GM23338 (cell line): Measurements from ENCODE around the gene CNOT8. TPM values are rescaled to one million over a fixed set of nuclear protein-coding genes. Genes with fewer than 3 reads are reported as not detected.

Experiments
- ATAC-seq: fragments of 200-7000 bp; cut with Tn5 transposase; 3 replicates; pipeline ENCODE4 v1.9.1; 2020
- DNase-seq: peaks from one replicate; pipeline ENCODE4 v3.0.0-alpha.2; 2015; ENCODE audit warnings: low spot score
- H2AFZ ChIP-seq: fragments of 200-600 bp; sonication (generic); 2 replicates; pipeline ENCODE4 v1.8.0; 2016; ENCODE audit warnings: antibody characterized with exemption, mild to moderate bottlenecking, moderate library complexity
- H3F3A ChIP-seq: fragments of 200-600 bp; sonication (generic); replicated peaks from 2 replicates; pipeline ENCODE4 v1.8.0; 2017; ENCODE audit warnings: antibody characterized with exemption, mixed run types, low read depth
- H3K27ac ChIP-seq: fragments of 200-600 bp; sonication (generic); 2 replicates; pipeline ENCODE4 v1.6.1; 2016; ENCODE audit warnings: low read depth
- H3K27me3 ChIP-seq: fragments of 200-600 bp; sonication (generic); 2 replicates; pipeline ENCODE4 v1.8.0; 2016; ENCODE audit warnings: mild to moderate bottlenecking, mixed run types, moderate library complexity; ENCODE audit not compliant: insufficient read depth
- H3K36me3 ChIP-seq: fragments of 200-600 bp; sonication (generic); 2 replicates; pipeline ENCODE4 v1.8.0; 2016; ENCODE audit warnings: mild to moderate bottlenecking; ENCODE audit not compliant: insufficient read depth
- H3K4me1 ChIP-seq: fragments of 200-600 bp; sonication (generic); 2 replicates; pipeline ENCODE4 v1.8.0; 2016; ENCODE audit warnings: mild to moderate bottlenecking, moderate library complexity; ENCODE audit not compliant: insufficient read depth
- H3K4me2 ChIP-seq: fragments of 200-600 bp; sonication (generic); 2 replicates; pipeline ENCODE4 v1.7.1; 2017; ENCODE audit warnings: mixed run types
- H3K4me3 ChIP-seq: fragments of 200-600 bp; sonication (generic); 2 replicates; pipeline ENCODE4 v1.6.1; 2016; ENCODE audit warnings: mixed run types
- H3K79me2 ChIP-seq: fragments of 200-600 bp; sonication (generic); replicated peaks from 2 replicates; pipeline ENCODE4 v1.8.0; 2017; ENCODE audit warnings: mild to moderate bottlenecking; ENCODE audit not compliant: insufficient read depth
- H3K9me2 ChIP-seq: fragments of 200-600 bp; sonication (generic); 2 replicates; pipeline ENCODE4 v1.8.0; 2017; ENCODE audit not compliant: insufficient read depth
- H4K20me1 ChIP-seq: fragments of 200-600 bp; sonication (generic); replicated peaks from 2 replicates; pipeline ENCODE4 v1.8.0; 2017; ENCODE audit warnings: mild to moderate bottlenecking; ENCODE audit not compliant: insufficient read depth
- H3K27ac Mint-ChIP-seq: 2 replicates; pipeline ENCODE4 v1.8.0; 2020; ENCODE audit warnings: inconsistent platforms, mild to moderate bottlenecking, moderate library complexity, mixed read lengths
- H3K27me3 Mint-ChIP-seq: 3 replicates; pipeline ENCODE4 v1.8.0; 2022; ENCODE audit warnings: low read depth, mild to moderate bottlenecking, moderate library complexity, mixed read lengths, inconsistent platforms; ENCODE audit not compliant: insufficient read depth, poor library complexity
- H3K36me3 Mint-ChIP-seq: 3 replicates; pipeline ENCODE4 v1.8.0; 2021; ENCODE audit warnings: low read depth, mild to moderate bottlenecking, inconsistent platforms, moderate library complexity, mixed read lengths
- H3K4me1 Mint-ChIP-seq: 3 replicates; pipeline ENCODE4 v1.8.0; 2020; ENCODE audit warnings: mild to moderate bottlenecking, inconsistent platforms, mixed read lengths
- H3K4me3 Mint-ChIP-seq: 3 replicates; pipeline ENCODE4 v1.8.0; 2021; ENCODE audit warnings: moderate library complexity, mild to moderate bottlenecking, inconsistent platforms, mixed read lengths
- H3K9me3 Mint-ChIP-seq: 3 replicates; pipeline ENCODE4 v1.8.0; 2020; ENCODE audit warnings: moderate library complexity, mild to moderate bottlenecking, inconsistent platforms, mixed read lengths
- CREB1 ChIP-seq: fragments of 250-450 bp; sonication (Bioruptor Pico); IDR thresholded peaks from 2 replicates; pipeline ENCODE4 v1.5.0; 2020; ENCODE audit warnings: low read depth, mild to moderate bottlenecking, moderate library complexity
- EZH2 ChIP-seq: fragments of 200-600 bp; sonication (generic); IDR thresholded peaks from one replicate; pipeline ENCODE4 v1.8.0; 2017; ENCODE audit warnings: antibody characterized with exemption, mild to moderate bottlenecking, low read depth; ENCODE audit not compliant: unreplicated experiment
- EZH2phosphoT487 ChIP-seq: fragments of 200-600 bp; sonication (generic); IDR thresholded peaks from one replicate; pipeline ENCODE4 v1.8.1; 2018; ENCODE audit warnings: antibody characterized with exemption; ENCODE audit not compliant: unreplicated experiment
- JUNB ChIP-seq: IDR thresholded peaks from one replicate; pipeline ENCODE4 v1.6.1; 2016; ENCODE audit warnings: antibody characterized with exemption; ENCODE audit not compliant: unreplicated experiment
- NANOG ChIP-seq: IDR thresholded peaks from 2 replicates; pipeline ENCODE4 v1.6.1; 2016; ENCODE audit warnings: antibody characterized with exemption, borderline replicate concordance
- STAT1 ChIP-seq: IDR thresholded peaks from one replicate; pipeline ENCODE4 v1.6.1; 2016; ENCODE audit warnings: antibody characterized with exemption; ENCODE audit not compliant: unreplicated experiment
- ZNF331 ChIP-seq: fragments of 250-450 bp; sonication (Bioruptor Pico); IDR thresholded peaks from 2 replicates; pipeline ENCODE4 v1.5.0; 2020; ENCODE audit warnings: low read depth, mild to moderate bottlenecking, moderate library complexity
- polyA plus RNA-seq: library from polyadenylated mRNA; unstranded; fragments of >200 nt; fragmentation: Nextera tagmentation; extraction: Ambion mirVana; gene quantifications from 2 replicates; pipeline ENCODE4 v1.2.1, GENCODE V29; 2016
- total RNA-seq: library from RNA; depleted of rRNA; stranded (reverse); fragments of >200 nt; shearing (Covaris generic); gene quantifications from 2 replicates; pipeline ENCODE4 v1.2.3, GENCODE V29; 2014
- TF ChIP-seq, protein P1 (sequence below): IDR thresholded peaks from one replicate; pipeline ENCODE4 v1.6.1; 2018; ENCODE audit warnings: antibody characterized with exemption; ENCODE audit not compliant: unreplicated experiment
- TF ChIP-seq, protein P2 (sequence below): IDR thresholded peaks from 2 replicates; pipeline ENCODE4 v1.6.1; 2016; ENCODE audit warnings: antibody characterized with exemption
- TF ChIP-seq, protein P3 (sequence below), 2 experiments: fragments of 200-600 bp in 1 of 2; sonication (generic) in 1 of 2; conservative IDR thresholded peaks; 2 replicates each; pipeline versions ENCODE4 v1.5.1 to v1.6.1; 2016 to 2017; ENCODE audit warnings: antibody characterized with exemption in 2 of 2, low read depth in 2 of 2, mild to moderate bottlenecking in 2 of 2, moderate library complexity in 1 of 2

The CNOT8 gene
- total and polyA plus RNA-seq, 2 experiments from 2014 or later: 31.2 to 77.7 TPM

DNA sequence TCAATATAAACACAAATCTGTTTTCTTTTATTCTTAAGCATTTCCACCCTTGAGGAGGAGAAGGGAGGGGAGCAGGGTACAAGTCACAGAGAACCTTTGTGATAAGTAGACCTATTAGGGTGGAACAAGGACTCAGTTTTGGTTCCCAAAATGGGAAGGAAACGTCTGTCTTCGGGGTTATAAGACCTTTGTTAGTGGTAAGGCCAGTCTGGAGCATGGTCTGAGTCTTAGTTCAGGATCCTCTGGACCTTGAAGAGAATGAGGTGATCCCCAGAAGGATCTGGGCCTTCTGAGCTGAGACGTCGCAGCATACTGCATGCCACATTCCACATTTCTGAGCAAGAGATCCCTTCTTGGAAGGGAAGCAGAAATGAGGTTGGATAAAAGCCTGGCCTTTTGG, 45.3 kb upstream of the CNOT8 start (continued):
- TF ChIP-seq, protein P1, sequence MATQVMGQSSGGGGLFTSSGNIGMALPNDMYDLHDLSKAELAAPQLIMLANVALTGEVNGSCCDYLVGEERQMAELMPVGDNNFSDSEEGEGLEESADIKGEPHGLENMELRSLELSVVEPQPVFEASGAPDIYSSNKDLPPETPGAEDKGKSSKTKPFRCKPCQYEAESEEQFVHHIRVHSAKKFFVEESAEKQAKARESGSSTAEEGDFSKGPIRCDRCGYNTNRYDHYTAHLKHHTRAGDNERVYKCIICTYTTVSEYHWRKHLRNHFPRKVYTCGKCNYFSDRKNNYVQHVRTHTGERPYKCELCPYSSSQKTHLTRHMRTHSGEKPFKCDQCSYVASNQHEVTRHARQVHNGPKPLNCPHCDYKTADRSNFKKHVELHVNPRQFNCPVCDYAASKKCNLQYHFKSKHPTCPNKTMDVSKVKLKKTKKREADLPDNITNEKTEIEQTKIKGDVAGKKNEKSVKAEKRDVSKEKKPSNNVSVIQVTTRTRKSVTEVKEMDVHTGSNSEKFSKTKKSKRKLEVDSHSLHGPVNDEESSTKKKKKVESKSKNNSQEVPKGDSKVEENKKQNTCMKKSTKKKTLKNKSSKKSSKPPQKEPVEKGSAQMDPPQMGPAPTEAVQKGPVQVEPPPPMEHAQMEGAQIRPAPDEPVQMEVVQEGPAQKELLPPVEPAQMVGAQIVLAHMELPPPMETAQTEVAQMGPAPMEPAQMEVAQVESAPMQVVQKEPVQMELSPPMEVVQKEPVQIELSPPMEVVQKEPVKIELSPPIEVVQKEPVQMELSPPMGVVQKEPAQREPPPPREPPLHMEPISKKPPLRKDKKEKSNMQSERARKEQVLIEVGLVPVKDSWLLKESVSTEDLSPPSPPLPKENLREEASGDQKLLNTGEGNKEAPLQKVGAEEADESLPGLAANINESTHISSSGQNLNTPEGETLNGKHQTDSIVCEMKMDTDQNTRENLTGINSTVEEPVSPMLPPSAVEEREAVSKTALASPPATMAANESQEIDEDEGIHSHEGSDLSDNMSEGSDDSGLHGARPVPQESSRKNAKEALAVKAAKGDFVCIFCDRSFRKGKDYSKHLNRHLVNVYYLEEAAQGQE: no peak
- TF ChIP-seq, protein P2, sequence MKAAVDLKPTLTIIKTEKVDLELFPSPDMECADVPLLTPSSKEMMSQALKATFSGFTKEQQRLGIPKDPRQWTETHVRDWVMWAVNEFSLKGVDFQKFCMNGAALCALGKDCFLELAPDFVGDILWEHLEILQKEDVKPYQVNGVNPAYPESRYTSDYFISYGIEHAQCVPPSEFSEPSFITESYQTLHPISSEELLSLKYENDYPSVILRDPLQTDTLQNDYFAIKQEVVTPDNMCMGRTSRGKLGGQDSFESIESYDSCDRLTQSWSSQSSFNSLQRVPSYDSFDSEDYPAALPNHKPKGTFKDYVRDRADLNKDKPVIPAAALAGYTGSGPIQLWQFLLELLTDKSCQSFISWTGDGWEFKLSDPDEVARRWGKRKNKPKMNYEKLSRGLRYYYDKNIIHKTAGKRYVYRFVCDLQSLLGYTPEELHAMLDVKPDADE: no peak
- TF ChIP-seq JUNB (no peak), ZNF331 (CRISPR knock-in tag) (no peak), STAT1 (no peak), EZH2phosphoT487 (no peak), EZH2 (no peak), NANOG (no peak)
- TF ChIP-seq, protein P3, sequence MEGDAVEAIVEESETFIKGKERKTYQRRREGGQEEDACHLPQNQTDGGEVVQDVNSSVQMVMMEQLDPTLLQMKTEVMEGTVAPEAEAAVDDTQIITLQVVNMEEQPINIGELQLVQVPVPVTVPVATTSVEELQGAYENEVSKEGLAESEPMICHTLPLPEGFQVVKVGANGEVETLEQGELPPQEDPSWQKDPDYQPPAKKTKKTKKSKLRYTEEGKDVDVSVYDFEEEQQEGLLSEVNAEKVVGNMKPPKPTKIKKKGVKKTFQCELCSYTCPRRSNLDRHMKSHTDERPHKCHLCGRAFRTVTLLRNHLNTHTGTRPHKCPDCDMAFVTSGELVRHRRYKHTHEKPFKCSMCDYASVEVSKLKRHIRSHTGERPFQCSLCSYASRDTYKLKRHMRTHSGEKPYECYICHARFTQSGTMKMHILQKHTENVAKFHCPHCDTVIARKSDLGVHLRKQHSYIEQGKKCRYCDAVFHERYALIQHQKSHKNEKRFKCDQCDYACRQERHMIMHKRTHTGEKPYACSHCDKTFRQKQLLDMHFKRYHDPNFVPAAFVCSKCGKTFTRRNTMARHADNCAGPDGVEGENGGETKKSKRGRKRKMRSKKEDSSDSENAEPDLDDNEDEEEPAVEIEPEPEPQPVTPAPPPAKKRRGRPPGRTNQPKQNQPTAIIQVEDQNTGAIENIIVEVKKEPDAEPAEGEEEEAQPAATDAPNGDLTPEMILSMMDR (conservative IDR thresholded peaks at IDR 0.05; ENCODE audit: low read depth in 2 of 2): no peak

DNA sequence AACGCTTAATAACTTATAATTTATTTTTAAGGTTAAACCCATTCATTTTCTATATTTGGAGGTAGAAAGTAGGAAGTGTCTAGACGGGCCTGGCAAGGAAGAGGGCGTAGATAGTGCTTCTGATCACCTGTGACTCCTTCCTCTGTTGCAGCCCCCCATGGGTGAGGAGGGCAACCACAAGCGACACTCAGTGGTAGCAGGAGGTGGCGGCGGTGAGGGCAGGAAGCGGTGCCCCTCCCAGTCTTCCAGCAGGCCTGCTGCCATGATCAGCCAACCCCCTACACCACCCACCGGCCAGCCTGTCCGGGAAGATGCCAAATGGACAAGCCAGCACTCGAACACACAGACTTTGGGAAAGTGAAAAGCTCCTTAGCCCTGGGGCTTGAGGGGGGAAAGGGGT, 44.7 kb upstream of the CNOT8 start:
- peaks cover 20% of the 10 kb centered on the region; the same call in 1 of the 2 replicates for H3K79me2 ChIP-seq
- no peak overlapping the region for H3K27ac Mint-ChIP-seq
- H3F3A ChIP-seq: peaks cover 35% of the 10 kb centered on the region
- no peaks in the 10 kb centered on the region for H3K9me2 ChIP-seq
- H3K36me3 ChIP-seq: peaks cover 76% of the 10 kb centered on the region
- H2AFZ ChIP-seq: no peak overlapping the region
- H3K4me1 ChIP-seq: no peaks in the 10 kb centered on the region
- peaks cover 98% of the 10 kb centered on the region for H3K36me3 Mint-ChIP-seq
- no peaks in the 10 kb centered on the region for H3K27me3 ChIP-seq
- peaks cover 10% of the 10 kb centered on the region for H3K4me1 Mint-ChIP-seq
- no peak overlapping the region for H3K4me2 ChIP-seq
- no peak overlapping the region for H3K4me3 ChIP-seq
- H3K27me3 Mint-ChIP-seq: peaks cover 26% of the 10 kb centered on the region
- DNase-seq (no peak), ATAC-seq (no peak)
- H3K27ac ChIP-seq: no peak overlapping the region
- H3K4me3 Mint-ChIP-seq: no peak overlapping the region
- peaks cover 41% of the 10 kb centered on the region for H4K20me1 ChIP-seq
- no peaks in the 10 kb centered on the region; the same call in 2 of the 3 replicates for H3K9me3 Mint-ChIP-seq
- TF ChIP-seq NANOG: no peak
- TF ChIP-seq ZNF331 (CRISPR knock-in tag): no peak
- TF ChIP-seq EZH2phosphoT487: no peak
- TF ChIP-seq, protein P3 (conservative IDR thresholded peaks at IDR 0.05; ENCODE audit: low read depth in 2 of 2): no peak
- TF ChIP-seq, protein P1: no peak
- no peak for TF ChIP-seq CREB1 (CRISPR knock-in tag)
- TF ChIP-seq, protein P2: no peak
- TF ChIP-seq JUNB: no peak
